Posterior cingulate gyrus (tissue), 11 donors: ENCODE measurements around the gene TM6SF1.
"Not testable (repeated sequence)": the region's sequence is repeated elsewhere in the genome, so short reads cannot be mapped to it uniquely, and the experiment has no call there.

Experiments
- DNase-seq, 10 donors: peaks; one replicate each; pipeline versions ENCODE4 v3.0.0 to v3.0.0-alpha.2; 2020 to 2021; ENCODE audit warnings: mixed read lengths in 3 of 10
- intact Hi-C: fragments of 100-400 bp; cut with DNase I; formaldehyde crosslinking; loops from one replicate; pipeline ENCODE4 v1.15.1; 2023

TM6SF1 gene

DNA sequence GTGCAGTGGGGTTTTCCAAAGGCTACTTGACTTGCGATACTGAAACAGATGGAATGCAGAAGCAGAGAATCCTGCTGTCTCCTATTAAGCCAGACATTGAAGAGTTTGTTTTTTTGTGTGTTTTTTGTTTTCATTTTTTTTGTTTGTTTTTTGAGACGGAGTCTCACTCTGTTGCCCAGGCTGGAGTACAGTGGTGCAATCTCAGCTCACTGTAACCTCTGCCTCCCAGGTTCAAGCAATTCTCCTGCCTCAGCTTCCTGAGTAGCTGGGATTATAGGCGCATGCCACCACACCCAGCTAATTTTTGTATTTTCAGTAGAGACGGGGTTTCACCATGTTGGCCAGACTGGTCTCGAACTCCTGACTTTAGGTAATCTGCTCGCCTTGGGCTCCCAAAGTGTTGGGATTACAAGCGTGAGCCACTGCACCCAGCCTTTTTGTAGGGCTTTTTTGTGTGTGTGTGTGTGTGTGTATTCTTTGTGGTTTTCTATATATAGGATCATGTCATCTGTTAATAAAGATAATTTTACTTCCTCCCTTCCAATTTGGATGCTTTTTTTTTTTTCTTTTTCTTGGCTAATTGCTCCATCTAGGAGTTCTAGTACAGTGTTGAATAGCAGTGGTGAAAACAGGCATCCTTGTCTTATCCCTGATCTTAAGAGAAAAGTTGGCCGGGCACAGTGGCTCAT lies 21.4 kb upstream of the TM6SF1 start:
- intact Hi-C loops, DNase-seq: not testable (repeated sequence)

- no peak for DNase-seq
- intact Hi-C loops, result no loop called here
These were observed 19.9 kb upstream of the TM6SF1 start for GRCh38 chr15:83087576-83087975.

DNA sequence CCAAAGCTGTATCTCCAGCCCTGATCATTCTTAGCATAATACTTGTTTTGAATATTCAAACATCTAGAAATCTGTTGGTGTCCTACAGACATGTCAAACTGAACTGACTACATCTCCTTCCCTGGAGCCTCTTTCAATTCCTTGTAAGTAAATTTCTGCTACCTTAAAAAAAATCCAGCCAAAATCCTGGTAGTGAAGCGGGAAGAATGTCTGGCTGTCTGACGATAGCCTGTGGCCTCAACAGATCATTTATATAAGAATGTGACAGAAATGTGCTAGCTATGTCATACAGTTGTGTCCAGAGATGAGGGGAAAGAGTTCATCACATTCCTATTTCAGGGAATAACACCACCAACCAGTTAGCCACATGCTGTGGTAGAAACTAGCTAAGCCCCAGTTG lies 18.6 kb upstream of the TM6SF1 start:
- intact Hi-C loops, result no loop called here
- no peak for DNase-seq

DNA sequence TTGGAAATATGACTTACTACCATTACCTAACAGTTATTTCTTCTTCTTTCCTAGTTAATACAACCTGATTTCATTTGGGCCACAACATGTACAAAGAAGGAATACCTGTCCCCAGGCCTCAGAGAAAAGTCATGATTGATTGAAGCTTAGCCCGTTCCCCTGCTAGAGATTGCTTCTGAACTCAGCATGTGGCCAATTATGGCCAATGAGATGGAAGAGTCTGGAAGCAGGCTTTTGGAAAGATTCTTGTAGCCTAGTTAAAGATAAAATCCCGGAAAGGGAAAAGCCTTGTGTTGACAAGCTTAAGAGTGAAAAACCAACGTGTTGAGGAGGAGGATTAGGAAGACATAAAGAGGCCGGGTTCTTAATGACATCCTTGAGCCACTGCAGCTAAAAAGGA lies 17.0 kb upstream of the TM6SF1 start:
- intact Hi-C loops, result no loop called here
- no peak for DNase-seq

DNA sequence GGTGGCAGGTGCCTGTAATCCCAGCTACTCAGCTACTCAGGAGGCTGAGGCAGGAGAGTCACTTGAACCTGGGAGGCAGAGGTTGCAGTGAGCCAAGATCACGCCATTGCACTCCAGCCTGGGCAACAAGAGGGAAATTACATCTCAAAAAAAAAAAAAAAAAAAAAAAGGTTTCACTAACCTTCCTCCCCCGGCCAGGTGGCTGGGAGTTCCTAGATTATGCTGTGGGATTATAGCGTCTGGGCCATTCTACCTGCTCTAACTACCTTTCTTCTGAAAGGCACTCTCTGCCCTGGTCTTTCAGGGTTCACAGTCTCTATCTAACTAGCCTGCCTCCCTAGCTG lies 15.5 kb upstream of the TM6SF1 start:
- DNase-seq, intact Hi-C loops: not testable (repeated sequence)

GRCh38 chr15:83092309-83092976 lies 15.0 kb upstream of the TM6SF1 start:
- DNase-seq, result no peak
- intact Hi-C loops, result no loop called here

DNA sequence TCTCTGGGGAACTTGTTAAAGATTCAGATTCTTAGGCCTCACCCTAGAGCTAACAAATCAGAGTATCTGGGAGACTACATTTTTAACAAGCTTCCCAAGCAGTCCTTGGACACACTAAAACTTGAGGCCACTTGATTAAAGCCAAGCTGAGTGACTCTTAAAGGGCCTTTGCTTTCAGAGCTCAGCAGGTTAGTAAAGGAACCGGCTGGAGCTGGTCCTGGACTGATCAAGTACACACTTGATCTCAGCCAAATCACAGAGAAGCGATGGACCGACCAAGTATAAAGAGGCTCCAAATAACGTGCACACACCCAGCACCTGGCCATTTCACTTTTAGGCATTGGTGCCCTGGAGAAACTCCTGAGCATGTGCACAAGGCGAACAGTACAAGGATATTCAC lies 12.9 kb upstream of the TM6SF1 start:
- no peak for DNase-seq
- intact Hi-C loops, result no loop called here

GRCh38 chr15:83098079-83098478 lies 9.4 kb upstream of the TM6SF1 start:
- no peak for DNase-seq
- intact Hi-C loops, result no loop called here

- DNase-seq, result no peak
- intact Hi-C loops, result no loop called here
These were observed 8.2 kb upstream of the TM6SF1 start for GRCh38 chr15:83099290-83099689.

DNA sequence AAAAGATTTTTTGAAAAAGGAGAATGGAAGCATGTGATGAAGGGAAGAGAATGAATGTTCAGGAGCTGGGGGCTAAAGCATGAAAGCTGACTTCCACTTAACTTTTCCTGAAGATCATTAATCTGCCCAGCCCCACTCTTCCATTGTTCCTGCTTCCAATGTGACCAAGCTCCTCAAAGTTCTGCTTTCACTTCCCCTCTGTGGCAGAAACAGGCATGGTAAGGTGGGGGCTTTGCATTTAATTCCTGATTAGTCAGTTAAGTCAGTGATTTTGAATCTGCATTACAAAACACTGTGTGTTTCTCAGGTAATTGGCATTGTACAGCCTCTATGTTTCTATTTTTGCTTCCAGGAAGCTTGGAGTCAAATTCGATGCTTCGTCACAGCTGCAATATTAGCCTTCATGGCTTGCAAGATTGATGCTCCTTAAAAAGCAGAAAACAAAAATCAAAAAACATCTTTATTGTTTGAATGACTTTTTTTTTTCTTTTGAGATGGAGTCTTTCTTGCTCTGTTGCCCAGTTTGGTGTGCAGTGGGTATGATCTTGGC lies 7.3 kb upstream of the TM6SF1 start:
- intact Hi-C loops, result no loop called here
- DNase-seq, result no peak

DNA sequence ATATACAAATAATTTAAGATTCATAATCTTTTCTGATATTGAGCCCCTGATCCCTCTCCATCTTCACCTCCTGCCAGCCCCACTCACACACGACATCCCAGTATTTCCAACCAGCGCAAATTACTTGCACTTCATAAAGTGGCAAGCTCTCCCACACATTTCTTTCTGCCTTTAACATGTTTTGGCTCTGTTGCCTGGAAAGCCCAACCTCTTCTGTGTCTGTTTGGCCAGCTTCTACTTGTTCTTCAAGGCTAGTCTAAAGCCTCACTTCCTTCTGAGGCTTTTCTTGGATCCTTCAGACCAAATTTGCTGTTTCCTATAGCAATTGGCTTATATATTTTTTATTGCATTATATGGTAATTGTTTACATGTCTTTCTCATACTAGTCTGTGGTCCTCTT lies 5.1 kb upstream of the TM6SF1 start:
- intact Hi-C loops, result no loop called here
- DNase-seq, result no peak

DNA sequence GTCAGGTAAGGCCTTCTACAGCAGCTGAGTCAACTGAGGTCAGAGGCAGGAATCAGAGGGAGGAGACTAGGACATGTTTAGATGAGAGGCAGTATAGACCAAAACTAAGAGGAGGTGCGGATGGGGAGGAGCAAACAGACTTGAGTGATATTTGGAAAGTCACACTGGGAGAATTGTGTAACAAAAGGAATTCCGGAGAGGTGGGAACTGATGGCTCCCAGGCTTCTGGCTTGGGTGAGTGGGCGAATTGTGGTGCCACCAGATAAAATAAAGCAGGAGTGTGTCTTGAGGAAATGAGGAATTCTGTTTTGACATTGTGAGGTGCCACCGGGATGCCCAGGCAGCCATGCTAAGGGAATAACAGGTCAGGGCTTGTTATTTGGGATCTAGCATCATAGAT lies 3.3 kb upstream of the TM6SF1 start:
- intact Hi-C loops, result no loop called here
- no peak for DNase-seq

DNA sequence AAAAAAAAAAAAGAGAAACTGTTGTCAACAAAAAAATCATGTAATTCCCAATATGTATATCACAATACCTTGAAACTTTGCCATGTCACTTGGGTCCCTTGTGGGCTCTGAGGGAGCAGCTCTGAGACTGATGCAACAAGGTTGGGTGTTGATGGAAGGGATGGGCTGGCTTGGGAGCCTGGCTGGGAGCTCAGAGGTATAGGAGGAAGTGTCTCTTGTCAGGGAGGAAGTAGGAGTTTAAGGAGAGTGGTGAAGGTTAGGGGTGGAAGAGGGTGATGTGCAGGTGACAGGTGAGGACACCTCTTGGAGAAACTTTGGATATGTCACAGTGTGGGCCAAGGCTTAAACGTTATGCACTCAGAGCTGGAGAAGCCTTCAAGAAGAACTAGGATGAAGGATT lies 2.0 kb upstream of the TM6SF1 start:
- no peak for DNase-seq
- intact Hi-C loops, result no loop called here

DNA sequence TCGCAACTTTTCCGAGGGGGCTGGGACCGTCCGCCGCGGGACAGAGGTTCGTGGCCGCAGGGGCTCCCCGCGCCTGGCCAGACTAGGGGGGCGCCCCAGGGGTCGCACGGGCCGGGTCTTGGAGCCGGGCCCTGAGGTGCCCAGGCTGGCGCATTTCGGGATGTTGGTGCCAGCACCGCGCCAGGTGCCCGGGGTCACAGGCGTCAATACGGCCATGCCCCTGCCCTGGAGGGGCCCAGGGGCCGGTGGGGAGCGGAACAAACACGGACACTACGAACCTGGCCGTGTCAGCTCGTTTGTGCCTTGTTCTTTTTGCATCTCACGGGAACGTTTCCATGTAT lies 366 bp downstream of the TM6SF1 start:
- peak in 1 of 10 donors; percentile 73 for DNase-seq
- intact Hi-C loops, result no loop called here

DNA sequence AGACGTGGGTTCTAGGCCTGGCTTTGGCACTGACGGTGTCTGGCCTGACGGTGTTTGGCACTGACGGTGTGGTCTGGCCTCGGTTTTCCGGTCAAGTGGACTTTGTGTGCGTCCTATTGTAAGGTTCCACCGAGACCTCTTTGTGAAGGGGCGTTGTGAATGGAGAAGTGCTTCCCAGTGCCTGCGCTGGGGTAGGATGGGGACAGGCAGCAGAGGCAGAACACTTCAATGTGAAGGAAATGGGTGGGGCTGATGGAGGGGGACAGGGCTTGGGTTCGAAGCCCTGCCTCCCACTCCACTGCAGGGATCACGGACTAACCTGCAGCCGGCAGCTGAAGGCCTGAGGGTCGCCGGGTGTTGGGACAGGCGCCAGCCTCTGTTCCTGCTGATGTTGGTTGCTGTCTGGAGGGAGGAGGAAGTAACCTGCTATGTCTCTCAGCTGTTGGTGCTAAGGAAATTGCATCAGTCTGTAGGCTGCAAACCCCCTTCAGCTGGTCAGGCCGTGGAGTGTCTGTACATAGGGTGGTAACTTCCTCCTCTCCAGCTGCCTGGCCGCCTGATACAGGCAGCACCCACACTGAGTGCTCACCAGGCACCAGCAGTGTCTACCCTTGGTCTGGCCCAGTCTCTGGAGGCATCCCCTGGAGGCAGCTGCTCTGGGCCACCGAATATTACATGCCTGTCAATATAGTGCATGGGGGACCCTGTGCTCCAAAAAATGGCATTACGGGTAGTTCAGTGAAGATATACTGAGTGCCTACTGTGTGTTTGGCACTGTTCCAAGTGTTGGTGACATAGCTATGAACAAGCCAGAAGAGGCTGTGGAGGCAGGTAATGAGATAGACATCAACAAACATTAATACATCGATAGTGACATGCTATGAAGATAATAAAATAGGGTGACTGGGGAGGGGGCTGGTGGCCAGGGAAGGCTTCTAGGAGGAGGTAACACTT lies 1.1 kb downstream of the TM6SF1 start:
- intact Hi-C loops, result no loop called here
- DNase-seq, result peak in 9 of 10 donors; percentile 10 to 87 (median 29)

- DNase-seq, result no peak
- intact Hi-C loops, result no loop called here
These were observed 2.1 kb downstream of the TM6SF1 start for GRCh38 chr15:83109532-83109931.

GRCh38 chr15:83110381-83110780 lies 2.9 kb downstream of the TM6SF1 start:
- DNase-seq, result no peak
- intact Hi-C loops, result no loop called here

- intact Hi-C loops, result no loop called here
- DNase-seq, result no peak
These were observed 3.7 kb downstream of the TM6SF1 start for GRCh38 chr15:83111149-83111548.

DNA sequence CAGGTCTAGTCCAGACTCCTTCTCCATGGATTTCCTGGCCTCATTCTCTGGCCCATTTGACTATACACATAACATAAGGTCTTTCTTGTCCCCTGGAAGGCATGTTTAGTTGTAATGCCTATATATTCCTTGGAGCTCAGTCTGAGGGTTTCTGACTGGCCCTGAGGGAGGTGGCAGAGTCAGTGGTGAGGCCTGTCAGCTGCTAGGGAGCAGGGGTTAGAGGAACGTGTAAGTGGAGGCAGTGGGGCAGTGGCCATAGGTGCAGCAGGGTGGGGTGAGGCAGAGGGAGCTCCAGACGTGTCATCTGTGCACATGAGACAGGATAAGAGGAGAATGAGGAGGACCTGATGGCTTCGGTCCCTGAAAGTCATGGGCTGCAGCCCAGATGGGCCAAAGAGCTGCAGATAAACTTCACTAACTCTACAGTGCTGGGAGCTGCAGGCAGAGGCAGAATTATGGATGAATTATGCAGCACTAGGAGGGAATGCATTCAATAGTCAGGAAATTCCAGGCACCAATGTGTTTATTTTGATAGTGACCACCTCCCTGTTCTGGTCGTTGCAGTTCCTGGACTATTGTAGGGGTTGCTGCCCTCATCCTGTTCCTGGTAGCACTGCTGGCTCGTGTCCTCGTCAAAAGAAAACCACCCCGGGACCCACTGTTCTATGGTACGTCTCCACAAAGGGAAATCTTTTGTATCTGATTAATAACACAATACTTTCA lies 4.9 kb downstream of the TM6SF1 start:
- intact Hi-C loops, result no loop called here
- DNase-seq, result no peak

DNA sequence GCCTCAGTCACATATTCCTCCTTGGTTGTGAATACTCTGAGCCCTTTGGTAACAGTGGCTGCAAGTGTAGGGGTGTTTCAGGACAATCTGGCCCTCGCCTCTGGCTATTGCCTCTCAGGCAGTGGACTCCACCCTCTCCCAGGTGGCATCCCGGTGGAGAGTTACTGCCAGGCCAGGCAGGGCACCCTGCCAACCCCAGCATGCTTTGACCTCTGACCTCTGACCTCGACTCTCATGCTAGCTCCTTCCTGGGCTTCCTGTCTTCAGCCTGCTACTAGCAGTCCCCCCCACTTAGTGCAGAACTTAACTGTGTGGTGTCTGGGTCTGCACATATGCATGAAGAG lies 5.5 kb downstream of the TM6SF1 start:
- intact Hi-C loops, result no loop called here
- peak in 1 of 10 donors; percentile 38 for DNase-seq
